Prostate gland (tissue), 2 donors: ENCODE results near the gene CLIP1.

ENCODE experiments used
- POLR2A ChIP-seq: fragments of 450-650 bp; IDR thresholded peaks from one replicate; pipeline ENCODE4 v1.6.1; 2016; ENCODE audit warnings: antibody characterized with exemption, mild to moderate bottlenecking
- TF ChIP-seq, protein P1 (sequence below), 4 experiments: fragments of 200-600 bp in 2 of 4; fragments of 450-650 bp in 2 of 4; sonication (generic) in 2 of 4; IDR thresholded peaks; 1 replicate in 3 of 4; 2 replicates in 1 of 4; pipeline ENCODE4 v1.5.1; 2016 to 2019; ENCODE audit warnings: antibody characterized with exemption in 4 of 4, mild to moderate bottlenecking in 2 of 4, moderate library complexity in 2 of 4

GRCh38 chr12:122275459-122275858 lies 147.0 kb downstream of the CLIP1 start:
- TF ChIP-seq, protein P1, sequence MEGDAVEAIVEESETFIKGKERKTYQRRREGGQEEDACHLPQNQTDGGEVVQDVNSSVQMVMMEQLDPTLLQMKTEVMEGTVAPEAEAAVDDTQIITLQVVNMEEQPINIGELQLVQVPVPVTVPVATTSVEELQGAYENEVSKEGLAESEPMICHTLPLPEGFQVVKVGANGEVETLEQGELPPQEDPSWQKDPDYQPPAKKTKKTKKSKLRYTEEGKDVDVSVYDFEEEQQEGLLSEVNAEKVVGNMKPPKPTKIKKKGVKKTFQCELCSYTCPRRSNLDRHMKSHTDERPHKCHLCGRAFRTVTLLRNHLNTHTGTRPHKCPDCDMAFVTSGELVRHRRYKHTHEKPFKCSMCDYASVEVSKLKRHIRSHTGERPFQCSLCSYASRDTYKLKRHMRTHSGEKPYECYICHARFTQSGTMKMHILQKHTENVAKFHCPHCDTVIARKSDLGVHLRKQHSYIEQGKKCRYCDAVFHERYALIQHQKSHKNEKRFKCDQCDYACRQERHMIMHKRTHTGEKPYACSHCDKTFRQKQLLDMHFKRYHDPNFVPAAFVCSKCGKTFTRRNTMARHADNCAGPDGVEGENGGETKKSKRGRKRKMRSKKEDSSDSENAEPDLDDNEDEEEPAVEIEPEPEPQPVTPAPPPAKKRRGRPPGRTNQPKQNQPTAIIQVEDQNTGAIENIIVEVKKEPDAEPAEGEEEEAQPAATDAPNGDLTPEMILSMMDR (IDR thresholded peaks at IDR 0.05): no peak
- no peak for TF ChIP-seq POLR2A
